ELF-1 (cell line): ENCODE results near the gene RNU1-1.
"Not testable (repeated sequence)": the region's sequence is repeated elsewhere in the genome, so short reads cannot be mapped to it uniquely, and the experiment has no call there.

Experiments used
- DNase-seq: peaks from one replicate; pipeline ENCODE4 v3.0.0-alpha.2; 2016; ENCODE audit warnings: low read depth, low spot score

The RNU1-1 gene

DNA sequence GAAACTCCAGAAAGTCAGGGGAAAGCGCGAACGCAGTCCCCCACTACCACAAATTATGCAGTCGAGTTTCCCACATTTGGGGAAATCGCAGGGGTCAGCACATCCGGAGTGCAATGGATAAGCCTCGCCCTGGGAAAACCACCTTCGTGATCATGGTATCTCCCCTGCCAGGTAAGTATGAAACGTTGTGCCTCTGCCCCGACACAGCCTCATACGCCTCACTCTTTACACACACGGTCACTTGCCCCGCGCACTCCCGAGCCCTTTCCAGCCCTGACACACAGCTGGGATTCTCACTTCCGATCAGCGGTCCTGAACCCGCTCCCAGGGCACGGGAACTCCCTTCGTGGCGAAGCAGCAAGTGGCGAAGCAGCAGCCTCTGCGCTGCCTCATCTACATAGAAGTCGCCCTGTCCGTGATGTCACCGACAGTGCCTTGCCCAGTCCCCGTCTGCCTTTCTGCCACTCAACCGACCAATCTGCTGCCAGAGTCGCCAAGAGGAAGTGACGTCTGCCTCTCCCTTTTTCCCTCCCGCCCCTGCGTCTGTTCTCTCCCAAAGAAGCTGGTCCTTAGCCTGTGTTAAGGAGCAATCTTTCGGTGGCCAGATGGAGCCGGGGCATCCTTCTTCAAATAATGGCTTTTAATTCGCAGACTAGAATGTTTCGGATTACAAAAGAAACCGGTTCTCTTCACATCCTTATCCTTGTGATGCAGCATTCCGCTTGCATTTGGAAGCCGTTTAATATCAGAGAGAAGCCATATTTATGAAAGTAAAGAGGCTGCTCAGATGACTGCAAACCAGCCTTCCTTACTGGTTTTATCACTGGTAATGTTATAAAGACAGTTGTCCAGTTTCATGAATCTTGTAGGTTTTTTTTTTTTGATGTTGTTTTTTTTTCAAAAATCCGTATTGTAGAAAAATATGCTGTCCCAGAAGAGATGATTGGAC, at the start of gene RNU1-1:
Gene RNU1-1 (minus strand): TSS at position 179 of the 949 bp plus-strand sequence.
- peak; percentile 93 for DNase-seq

DNA sequence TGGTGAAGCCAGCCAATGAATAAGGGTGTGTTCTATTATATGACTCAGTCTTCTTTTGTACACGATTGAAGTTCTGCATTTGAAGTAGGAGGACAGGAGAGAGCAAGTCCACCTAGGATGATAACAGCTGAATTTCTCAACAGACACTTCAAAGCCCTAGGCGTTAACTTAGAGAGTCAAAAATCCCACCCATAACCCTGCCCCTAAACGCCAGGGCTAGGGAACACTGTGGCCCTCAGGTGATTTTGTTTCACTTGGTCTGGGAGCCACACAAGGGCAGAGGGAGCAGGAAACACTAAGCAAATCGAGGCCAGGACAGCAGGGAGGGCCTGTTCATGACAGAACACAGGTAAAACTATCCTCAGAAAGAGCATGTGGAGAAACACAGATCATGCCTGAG, 47.0 kb upstream of the RNU1-1 start:
- not testable (repeated sequence) for DNase-seq

DNA sequence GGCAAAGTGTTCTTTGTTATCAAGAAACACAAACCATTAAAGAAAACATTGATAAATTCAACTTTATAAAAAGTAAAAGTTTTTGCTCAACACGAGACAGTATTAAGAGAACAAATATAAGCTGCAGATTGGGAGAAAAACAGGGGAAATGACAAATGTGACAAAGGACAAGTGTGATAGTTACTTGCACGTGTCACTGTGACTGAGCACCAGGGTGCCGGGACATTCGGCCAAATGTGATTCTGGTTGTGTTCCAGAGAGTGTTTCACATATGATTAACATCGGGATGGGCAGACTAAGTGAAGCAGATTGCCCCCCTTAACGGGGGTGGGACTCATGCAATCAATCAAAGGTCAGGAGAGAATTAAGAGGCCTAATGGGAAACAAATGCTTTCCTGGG, 46.4 kb upstream of the RNU1-1 start:
- DNase-seq, result not testable (repeated sequence)

DNA sequence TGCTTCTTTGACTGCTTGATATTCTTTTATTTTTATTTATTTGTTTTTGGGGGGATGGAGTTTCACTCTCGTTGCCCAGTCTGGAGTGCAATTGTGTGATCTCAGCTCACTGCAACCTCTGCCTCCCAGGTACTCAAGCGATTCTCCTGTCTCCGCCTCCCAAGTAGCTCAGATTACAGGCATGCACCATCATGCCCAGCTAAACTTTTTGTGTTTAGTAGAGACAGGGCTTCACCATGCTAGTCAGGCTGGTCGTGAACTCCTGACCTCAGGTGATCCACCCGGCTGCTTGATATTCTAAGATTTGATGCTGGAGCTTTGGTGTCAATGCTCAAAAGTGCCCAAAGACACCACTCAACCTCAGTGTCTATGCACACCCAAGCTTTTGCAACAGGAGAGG, 45.6 kb upstream of the RNU1-1 start:
- not testable (repeated sequence) for DNase-seq

DNA sequence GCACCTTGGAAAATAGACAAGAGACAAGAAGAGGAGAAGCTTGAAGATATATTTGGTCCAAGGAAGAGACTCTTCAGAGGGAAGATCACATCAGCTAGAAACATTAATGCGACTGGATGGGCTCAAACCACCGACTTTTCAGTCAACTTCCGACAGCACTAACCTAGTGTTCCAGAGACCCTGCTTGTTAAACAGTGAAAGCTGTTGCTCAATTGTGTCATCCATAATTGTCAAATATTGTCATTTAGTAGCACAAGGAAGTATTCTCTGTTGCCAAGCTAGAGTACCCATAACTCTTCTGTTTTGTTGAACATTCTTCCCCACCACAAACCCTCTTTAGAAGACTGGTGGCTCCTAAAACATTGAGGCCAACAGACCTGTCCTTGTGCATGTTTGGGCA, 42.9 kb upstream of the RNU1-1 start:
- not testable (repeated sequence) for DNase-seq

DNA sequence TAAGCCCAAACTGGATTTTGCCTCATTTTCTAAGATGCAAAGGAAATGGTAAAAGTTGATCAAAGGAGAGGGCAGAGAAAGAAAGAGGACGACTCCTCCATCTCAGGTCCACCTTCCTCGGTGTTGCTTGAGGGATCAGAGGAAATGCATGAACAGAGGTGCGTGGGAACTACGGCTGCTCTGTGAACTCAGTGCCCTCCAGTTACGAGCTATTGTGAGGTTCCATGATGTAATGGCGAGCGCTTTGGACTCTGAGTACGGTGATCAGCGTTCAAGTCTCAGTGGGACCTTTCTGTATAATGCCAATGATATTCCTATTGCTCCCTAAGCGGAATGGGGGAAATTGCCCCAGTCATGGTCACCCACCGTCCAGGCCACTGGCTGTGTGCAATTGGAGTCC, 39.2 kb upstream of the RNU1-1 start:
- DNase-seq, result peak; percentile 0

DNA sequence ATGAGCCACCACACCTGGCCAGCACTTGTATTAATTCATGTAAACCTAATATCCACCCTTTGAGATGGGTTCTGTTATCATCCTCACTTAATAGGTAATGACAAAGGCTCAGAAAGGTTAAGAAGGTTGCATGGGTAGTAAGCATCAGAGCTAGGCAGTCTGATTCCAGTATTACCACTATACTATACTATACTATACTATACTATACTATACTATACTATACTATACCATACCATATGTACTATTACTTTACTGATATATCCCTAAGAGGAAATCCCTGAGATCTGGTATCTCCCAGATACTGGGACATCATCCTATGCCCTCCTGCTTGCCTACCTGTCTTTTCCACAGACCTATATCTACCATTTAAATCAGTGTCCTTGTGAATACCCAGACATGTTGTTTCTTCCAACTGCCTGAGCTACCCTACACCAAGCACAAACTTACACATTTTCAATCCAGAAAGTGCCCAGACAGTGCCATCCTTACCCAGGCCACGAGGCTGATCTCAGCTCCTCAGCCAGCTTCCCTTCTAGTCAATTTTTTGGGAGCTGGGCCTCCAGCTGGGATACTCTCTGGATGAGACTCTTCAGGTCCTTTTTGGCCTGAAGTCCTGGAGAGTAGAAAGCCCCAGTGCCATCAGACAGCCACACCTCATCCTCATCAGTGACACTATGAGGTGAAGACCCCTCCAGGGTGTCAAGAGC, 36.3 kb upstream of the RNU1-1 start:
- DNase-seq, result not testable (repeated sequence)

DNA sequence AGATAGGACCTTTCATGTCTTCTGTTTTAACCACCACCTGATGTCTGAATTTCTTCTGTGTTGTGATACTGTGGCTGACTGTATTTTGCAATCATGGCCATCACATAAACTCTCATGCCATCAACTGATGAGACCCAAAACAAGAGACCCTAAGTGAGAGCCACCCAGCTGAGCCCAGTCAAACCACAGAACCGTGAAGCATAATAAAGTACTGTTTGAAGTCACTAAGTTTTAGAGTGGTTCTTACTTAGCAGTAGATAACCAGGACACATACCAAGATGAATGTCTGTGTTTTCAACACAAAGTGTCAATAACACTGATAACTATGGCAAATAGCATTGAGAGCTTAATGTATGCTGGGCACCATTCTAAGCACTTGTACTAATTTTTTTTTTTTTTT, 35.5 kb upstream of the RNU1-1 start:
- not testable (repeated sequence) for DNase-seq

DNA sequence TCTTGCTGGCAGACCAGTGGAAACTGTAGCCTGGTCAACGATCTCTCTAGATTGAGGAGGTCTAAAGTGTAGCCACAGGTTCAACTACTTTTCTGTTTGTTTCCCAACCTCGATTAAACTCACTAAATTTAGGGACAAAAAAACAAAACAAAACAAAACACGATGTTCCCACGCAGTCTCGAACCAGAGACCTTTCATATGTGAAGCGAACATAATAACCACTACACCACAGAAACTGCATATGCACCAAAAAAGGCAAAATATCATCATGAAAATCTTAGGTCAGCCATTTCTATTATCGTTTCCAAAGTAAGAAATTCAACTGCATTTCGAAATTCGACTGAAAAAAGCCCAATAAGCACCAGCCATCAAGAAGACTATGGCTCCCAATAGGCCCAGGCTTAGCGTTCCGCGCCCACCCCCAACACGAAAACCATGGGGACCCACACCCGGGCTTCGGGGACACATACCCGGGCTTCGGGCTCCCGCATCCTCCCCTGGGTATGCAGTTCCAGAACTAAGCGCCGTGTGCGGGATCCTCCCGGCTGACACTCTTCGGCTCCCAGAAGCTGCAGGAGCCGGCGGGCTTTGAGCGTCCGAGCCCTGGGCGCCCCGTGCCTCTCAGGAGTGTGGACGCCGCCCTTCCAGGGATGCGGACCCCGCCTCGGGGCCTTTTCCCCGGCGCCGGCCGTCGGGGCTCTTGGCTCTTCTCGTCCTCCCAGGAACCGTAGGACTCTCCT, 33.6 kb upstream of the RNU1-1 start:
- DNase-seq, result not testable (repeated sequence)

DNA sequence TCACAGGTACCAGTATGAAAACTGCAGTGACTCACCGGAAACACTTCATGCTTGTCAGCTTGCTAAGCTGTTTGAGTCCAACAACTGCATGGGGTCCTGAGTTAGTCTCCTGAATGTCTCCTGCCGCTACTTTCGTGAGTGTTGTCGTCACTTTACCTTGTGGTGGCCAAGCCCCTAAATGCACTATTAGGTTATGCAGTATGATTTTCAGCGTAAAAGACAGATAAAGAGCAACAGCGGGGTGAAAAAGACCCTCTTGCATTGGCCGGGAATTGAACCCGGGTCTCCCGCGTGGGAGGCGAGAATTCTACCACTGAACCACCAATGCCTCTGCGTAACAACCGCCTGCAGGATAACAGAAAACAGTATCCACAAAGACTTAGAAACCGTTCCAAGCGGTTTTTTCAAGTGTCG, 31.6 kb upstream of the RNU1-1 start:
- peak; percentile 87 for DNase-seq

DNA sequence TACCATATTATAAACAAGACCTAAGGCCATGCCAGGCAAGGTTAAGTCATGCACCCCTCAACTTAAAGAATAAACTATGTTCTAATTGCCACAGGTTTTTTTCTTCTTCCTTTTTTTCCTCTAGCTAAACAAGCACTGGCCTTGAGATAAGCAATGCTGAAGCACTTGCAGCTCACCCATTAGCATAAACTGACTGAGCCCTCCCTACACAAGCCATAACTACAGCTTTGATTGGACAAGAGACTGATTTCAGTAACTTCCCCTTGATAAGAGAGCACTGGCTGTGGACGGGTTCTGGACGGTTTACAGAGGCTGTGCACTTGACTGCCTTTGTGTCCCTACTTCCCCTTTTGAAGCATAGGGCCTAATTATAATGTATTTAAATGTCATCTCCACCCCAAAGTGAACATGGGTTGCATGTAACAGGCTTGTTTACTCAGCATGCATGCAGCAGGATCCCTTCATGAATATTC, 26.4 kb upstream of the RNU1-1 start:
- DNase-seq, result not testable (repeated sequence)

DNA sequence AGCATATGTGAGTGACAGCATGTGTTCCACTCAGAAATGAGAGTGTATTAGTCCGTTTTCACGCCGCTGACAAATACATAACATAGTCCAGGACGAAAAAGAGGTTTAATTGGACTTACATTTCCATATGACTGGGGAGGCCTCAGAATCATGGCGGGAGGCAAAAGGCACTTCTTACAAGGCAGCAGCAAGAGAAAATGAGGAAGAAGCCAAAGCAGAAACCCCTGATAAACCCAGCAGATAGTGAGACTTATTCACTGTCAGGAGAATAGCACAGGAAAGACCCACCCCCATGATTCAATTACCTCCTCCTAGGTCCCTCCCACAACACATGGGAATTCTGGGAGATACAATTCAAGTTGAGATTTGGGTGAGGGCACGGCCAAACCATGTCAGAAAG, 23.4 kb upstream of the RNU1-1 start:
- DNase-seq, result not testable (repeated sequence)

DNA sequence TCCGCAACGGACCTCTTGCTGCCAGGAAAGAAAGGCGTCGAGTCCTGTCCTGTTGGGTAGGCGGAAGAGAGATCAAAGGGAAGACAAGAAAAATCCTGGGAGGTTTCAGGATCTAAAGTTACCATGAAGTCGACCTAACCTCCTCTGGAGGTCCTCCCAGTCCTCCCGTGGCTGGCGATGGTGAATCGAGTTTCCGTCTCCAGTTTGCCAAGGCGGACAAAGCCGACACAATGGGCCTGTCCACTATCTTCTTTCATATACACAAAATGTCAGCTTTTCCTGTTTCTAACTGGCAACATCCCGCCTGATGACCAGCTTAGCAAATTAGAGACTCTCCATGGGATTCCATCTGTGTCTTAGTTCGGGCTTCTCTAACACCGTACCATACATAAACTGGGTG, 22.7 kb upstream of the RNU1-1 start:
- not testable (repeated sequence) for DNase-seq

DNA sequence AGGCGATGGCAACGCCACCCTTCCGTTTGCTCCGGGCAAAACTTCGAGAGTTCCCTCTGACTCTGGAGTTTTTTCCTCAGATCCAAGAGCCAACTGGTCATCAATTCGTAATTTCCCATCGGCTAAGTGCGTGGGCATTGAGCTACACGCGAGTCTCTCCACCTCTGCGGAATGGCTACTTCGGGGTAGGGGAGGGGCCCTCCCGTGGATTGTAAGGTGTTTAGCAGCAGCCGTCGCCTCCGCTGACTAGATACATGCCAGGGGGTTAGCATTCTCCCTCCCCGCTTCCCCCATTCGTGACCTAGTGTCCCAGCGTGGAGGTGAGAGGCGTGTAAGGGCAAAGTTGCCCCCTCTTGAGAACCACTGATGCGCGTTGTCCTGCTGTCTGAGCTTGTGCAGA, 21.8 kb upstream of the RNU1-1 start:
- DNase-seq, result not testable (repeated sequence)

DNA sequence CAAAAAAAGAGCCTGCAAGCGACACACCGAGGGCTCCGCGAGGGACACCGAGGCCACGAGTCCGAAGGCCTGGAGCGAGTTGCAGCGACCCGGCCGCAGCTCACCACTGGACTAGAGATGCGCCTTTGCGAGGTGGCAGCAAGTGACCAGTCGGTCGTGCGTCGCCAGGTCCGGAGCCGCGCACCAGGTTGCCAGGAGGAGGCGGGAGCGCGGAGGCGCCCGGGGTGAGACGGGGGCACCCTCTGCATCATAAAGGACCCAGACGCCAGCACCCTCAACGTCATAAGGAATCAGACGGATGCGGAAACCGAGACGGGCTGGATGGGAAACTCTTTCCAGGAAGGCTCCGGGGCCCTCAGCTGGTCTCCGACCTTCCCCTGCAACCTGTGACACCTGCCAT, 21.4 kb upstream of the RNU1-1 start:
- peak; percentile 68 for DNase-seq

DNA sequence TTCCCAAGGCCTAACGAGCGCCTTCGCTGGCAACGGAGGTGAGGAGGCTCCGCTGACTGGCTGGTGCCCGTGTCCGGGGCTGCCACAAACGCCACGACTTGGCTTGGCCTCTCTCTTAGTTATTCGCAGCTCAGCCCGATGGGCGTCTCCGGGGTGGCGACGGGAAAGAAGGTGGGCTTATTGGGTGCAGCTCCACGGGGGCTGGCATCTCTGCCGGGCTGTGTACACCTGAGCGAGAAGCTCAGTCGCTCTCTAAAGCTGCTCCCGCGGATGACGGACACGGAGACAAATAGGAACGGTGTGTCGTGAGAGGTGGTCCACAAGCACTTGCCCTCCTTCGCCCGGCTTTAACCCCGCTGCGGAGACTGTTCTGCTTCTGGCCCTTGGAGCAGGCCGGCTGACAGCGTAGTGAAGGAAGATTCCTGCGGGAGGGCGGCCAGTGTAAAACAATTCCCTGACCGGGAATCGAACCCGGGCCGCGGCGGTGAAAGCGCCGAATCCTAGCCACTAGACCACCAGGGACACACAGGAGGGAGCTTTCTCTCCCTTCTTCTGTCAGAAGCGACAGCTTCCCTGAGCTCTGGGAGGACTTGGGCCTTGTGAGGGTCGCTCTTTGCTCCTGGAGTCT, 20.9 kb upstream of the RNU1-1 start:
- peak; percentile 91 for DNase-seq

DNA sequence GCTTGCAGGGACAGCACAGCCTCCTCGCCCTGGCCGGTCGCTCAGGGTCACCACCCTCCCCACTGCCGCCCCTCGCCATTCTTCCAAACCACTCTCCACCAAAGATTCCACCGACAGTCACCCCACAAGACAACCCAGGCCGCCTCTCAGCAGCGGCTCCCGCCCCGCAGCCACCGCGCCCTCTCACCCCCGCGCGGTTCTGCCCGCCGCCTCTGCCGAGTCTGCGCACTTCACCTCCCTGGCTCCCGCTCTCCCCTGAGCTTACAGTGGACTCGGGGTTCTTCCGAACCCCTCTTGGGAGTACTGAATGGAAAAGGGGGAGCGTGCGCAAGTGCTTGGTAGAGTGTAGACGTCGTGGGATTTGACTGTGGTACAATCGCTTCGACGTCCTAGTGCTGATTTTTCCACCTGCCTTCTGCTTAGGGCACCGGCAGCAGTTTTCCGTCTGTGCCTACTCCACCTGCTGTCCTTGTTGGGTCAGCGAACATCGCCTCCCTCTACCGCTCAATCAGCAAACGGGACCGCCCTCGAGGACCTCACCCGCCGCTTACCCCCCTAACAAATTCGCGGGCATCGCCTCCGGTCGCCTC, 20.2 kb upstream of the RNU1-1 start:
- peak; percentile 40 for DNase-seq

DNA sequence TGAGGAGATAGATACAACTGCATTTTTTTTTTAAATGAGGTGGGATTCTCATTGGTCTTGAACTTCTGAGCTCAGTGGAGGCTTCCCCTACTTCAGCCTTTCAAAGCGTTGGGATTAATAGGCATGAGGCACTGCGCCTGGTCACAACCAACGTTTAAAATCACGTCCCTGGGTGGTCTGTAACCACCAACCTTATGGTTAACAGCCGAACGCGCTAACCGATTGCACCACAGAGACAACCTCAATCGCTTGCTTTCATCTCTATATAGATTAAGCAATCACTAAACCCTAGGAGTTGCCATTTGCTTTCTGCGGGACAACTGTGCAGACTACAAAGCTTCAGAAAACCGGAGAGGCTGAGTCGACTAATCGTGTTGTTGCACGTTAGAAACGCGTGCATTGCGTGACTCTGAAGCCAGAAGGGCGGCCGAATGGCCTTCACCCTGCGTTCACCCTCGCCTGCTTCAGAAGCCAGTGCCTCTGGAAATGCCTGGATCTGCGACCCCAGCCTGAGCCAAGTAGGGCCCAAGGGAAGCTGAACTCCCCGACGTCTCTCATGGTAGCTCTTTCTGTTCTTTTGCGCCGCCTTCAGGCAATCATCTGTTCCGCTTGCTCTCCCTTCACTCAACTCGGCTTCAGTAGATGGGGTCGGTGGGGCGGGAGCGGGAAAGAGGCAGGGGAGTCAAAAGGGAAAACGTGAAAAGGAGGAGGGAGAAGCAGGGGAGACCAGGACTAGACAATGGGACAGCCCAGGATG, 18.3 kb upstream of the RNU1-1 start:
- not testable (repeated sequence) for DNase-seq

DNA sequence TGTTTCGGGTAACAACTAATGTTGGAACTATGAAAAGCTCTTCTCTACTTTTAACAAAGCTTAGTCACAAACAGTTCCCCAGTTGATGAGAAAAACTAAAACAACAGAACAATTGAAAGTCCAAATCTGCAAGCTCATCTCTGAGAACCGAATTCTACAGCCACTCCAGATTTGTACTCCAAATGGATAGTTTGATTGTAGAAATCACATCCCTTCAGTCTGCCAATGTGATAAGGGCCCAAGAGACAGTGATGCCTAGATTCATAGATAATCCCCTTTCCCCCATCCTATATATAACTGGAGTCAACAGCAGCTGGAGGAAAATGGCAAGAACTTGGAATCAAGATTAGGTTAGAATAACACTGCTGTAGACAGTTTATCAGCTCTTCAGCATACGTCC, 14.3 kb upstream of the RNU1-1 start:
- not testable (repeated sequence) for DNase-seq

DNA sequence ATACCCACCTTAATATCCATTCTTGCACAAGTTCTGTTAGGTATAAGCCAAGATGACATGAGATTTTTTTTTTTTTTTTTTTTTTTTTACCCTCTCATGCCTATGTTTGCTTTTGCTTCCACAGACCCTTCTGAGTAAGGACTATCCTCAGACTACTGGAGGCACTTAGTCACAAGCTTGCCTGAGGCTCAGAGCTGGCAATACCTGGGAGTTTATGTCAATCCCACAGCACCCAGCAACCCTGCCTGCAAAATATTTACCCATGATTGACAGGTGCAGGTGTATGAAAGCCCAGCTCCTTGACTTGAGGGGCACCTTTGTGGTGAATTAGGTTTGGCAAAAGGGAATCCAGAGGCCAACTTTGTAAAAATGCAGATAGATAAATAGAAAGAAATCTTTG, 11.7 kb upstream of the RNU1-1 start:
- DNase-seq, result not testable (repeated sequence)
